Prostate gland (tissue), 2 donors: ENCODE measurements around the gene OGFOD3. TPM values are rescaled to one million over a fixed set of nuclear protein-coding genes. Genes with fewer than 3 reads are reported as not detected.

ENCODE experiments used
- DNase-seq: peaks from one replicate; pipeline ENCODE4 v3.0.0-alpha.2; 2019; ENCODE audit warnings: low spot score
- H3K27ac ChIP-seq, 2 donors: fragments of 200-600 bp; sonication (generic); 2 replicates each; pipeline ENCODE4 v1.5.1; 2017 to 2019
- H3K27me3 ChIP-seq: fragments of 200-600 bp; sonication (generic); replicated peaks from 2 replicates; pipeline ENCODE4 v1.5.1; 2019; ENCODE audit not compliant: insufficient read depth
- H3K36me3 ChIP-seq, 2 donors: fragments of 200-600 bp; sonication (generic); 1 replicate in 1 of 2; 2 replicates in 1 of 2; pipeline versions ENCODE4 v1.5.1 to v1.8.1; 2017 to 2019
- H3K4me1 ChIP-seq: fragments of 200-600 bp; sonication (generic); replicated peaks from 2 replicates; pipeline ENCODE4 v1.5.1; 2019
- H3K4me3 ChIP-seq, 2 donors: fragments of 200-600 bp; sonication (generic); 2 replicates each; pipeline ENCODE4 v1.5.1; 2017 to 2019
- H3K9me3 ChIP-seq: fragments of 200-600 bp; sonication (generic); 2 replicates; pipeline ENCODE4 v1.5.1; 2017
- CTCF ChIP-seq, 4 experiments: fragments of 200-600 bp in 2 of 4; fragments of 450-650 bp in 2 of 4; sonication (generic) in 2 of 4; IDR thresholded peaks; 1 replicate in 3 of 4; 2 replicates in 1 of 4; pipeline ENCODE4 v1.5.1; 2016 to 2019; ENCODE audit warnings: antibody characterized with exemption in 4 of 4, mild to moderate bottlenecking in 2 of 4, moderate library complexity in 2 of 4
- POLR2A ChIP-seq: fragments of 450-650 bp; IDR thresholded peaks from one replicate; pipeline ENCODE4 v1.6.1; 2016; ENCODE audit warnings: antibody characterized with exemption, mild to moderate bottlenecking
- POLR2AphosphoS5 ChIP-seq: sonication (generic); formaldehyde crosslinking; IDR thresholded peaks from one replicate; pipeline ENCODE4 v1.6.1; 2017; ENCODE audit warnings: antibody characterized with exemption
- WGBS: methylation state at CpG from one replicate; pipeline ENCODE4 v1.1.5; 2018; 5-methylcytosine and 5-hydroxymethylcytosine counted together
- intact Hi-C: fragments of 100-400 bp; cut with DNase I; formaldehyde crosslinking; loops from one replicate; pipeline ENCODE4 v1.14.2; 2022
- total RNA-seq, 2 donors: library from RNA; depleted of rRNA; stranded (reverse); fragments of >200 nt; gene quantifications; one replicate each; pipeline ENCODE4 v1.1.0, GENCODE V29; 2016

Gene OGFOD3
- total RNA-seq, 2 donors from 2014 or later = 41.0 to 65.8 TPM

- TF ChIP-seq POLR2A (no peak), CTCF (IDR thresholded peaks at IDR 0.05) (no peak), POLR2AphosphoS5 (no peak)
- Histone ChIP-seq H3K9me3 (no peaks in the 10 kb centered on the region), H3K4me1 (peaks cover 6% of the 10 kb centered on the region), H3K36me3 (no peaks in the 10 kb centered on the region), H3K27ac (no peak overlapping the region), H3K4me3 (no peak overlapping the region), H3K27me3 (no peaks in the 10 kb centered on the region)
- intact Hi-C loops = loop anchor here (10.0 kb wide), 1 partner anchor 207 kb away; no protein-coding TSS in a partner anchor
- 93% methylated on average over 24 of the region's 24 CpGs for WGBS
- DNase-seq = no peak
These were observed 6.9 kb downstream of the OGFOD3 start for GRCh38 chr17:82411396-82412053.

GRCh38 chr17:82410014-82410716, 8.2 kb downstream of the OGFOD3 start:
- Histone ChIP-seq H3K27ac (no peak overlapping the region), H3K27me3 (no peaks in the 10 kb centered on the region), H3K4me1 (peaks cover 6% of the 10 kb centered on the region), H3K9me3 (no peaks in the 10 kb centered on the region), H3K36me3 (no peaks in the 10 kb centered on the region), H3K4me3 (no peak overlapping the region)
- no peak for TF ChIP-seq POLR2AphosphoS5
- TF ChIP-seq CTCF (IDR thresholded peaks at IDR 0.05) = no peak
- TF ChIP-seq POLR2A = no peak
- intact Hi-C loops = loop anchor here (10.0 kb wide), 1 partner anchor 205 kb away; no protein-coding TSS in a partner anchor
- no peak for DNase-seq
- 94% methylated on average over 14 of the region's 14 CpGs for WGBS

GRCh38 chr17:82408938-82409318, 9.5 kb downstream of the OGFOD3 start:
- intact Hi-C loops = no loop called here
- no peaks in the 10 kb centered on the region for H3K27me3 ChIP-seq

GRCh38 chr17:82408288-82408937, 10.0 kb downstream of the OGFOD3 start:
- H3K27me3 ChIP-seq = no peaks in the 10 kb centered on the region
- peaks cover 0 to 9% of the 10 kb centered on the region in 2 donors for H3K36me3 ChIP-seq
- H3K27ac ChIP-seq = no peak overlapping the region
- no peak for TF ChIP-seq POLR2AphosphoS5
- no peak for TF ChIP-seq POLR2A
- no peak for TF ChIP-seq CTCF (IDR thresholded peaks at IDR 0.05)
- no peaks in the 10 kb centered on the region for H3K9me3 ChIP-seq
- WGBS = 86% methylated on average over 15 of the region's 15 CpGs
- intact Hi-C loops = no loop called here
- H3K4me3 ChIP-seq = no peak overlapping the region
- H3K4me1 ChIP-seq = no peaks in the 10 kb centered on the region
- no peak for DNase-seq

More at GRCh38 chr17:82408938-82409318, 9.5 kb downstream of the OGFOD3 start:
- no peaks in the 10 kb centered on the region for H3K9me3 ChIP-seq
- 81% methylated on average over 21 of the region's 21 CpGs for WGBS
- no peak for TF ChIP-seq POLR2A
- TF ChIP-seq POLR2AphosphoS5 = no peak
- no peak for TF ChIP-seq CTCF (IDR thresholded peaks at IDR 0.05)
- H3K36me3 ChIP-seq = peaks cover 0 to 4% of the 10 kb centered on the region in 2 donors
- no peaks in the 10 kb centered on the region for H3K4me1 ChIP-seq
- no peak for DNase-seq
- H3K27ac ChIP-seq = no peak overlapping the region
- H3K4me3 ChIP-seq = no peak overlapping the region
